ENCODE data around the gene HACD2. TPM values are rescaled to one million over a fixed set of nuclear protein-coding genes. Genes with fewer than 3 reads are reported as not detected.
A peak's percentile ranks its signal among the peaks of the same experiment; 100 is the strongest.

The HACD2 gene
- polyA plus RNA-seq, 3 donors, result 12.9 to 17.1 (median 15.1) TPM

DNA sequence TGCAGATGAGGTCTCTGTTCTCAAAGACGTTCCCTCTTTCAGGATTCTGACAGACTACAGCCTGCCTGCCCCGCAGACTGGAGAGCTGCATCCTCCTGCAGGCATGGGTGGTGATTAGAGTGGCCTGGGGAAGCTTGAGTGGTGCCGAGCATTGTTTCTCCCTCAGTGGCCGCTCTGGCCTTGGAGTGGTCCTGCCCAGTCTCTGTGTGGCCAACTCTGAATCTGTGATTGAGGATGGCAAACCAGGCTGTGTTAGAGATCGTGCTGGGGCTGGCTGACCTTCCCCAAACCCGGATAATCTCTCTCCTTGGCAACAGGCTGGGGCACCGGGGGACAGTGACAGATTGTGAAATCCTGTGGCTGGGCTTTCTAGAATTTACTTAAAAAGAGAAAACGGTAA, 125.0 kb downstream of the HACD2 start:
- Histone ChIP-seq H3K4me2 (replicated peaks; ENCODE audit: extremely low read depth, low read length, poor library complexity, severe bottlenecking) (no peak overlapping the region), H3K27me3 (ENCODE audit: control insufficient read depth in 2 of 2, insufficient read depth in 2 of 2, low read length in 2 of 2) (peaks cover 0 to 2% of the 10 kb centered on the region in 2 donors), H3K9me3 (replicated peaks in 1 of 2; ENCODE audit: control insufficient read depth in 1 of 2, insufficient read depth in 1 of 2, low read length in 2 of 2) (no peaks in the 10 kb centered on the region), H2AFZ (ENCODE audit: insufficient read depth, low read depth, low read length, poor library complexity, severe bottlenecking) (peak overlapping the region; percentile 30), H3K36me3 (replicated peaks in 1 of 2; ENCODE audit: control insufficient read depth in 1 of 2, insufficient read depth in 2 of 2, low read length in 2 of 2) (no peaks in the 10 kb centered on the region), H3K79me2 (ENCODE audit: insufficient read depth, low read length) (no peaks in the 10 kb centered on the region), H3K4me1 (ENCODE audit: control insufficient read depth in 1 of 2, insufficient read depth in 2 of 2, low read length in 2 of 2) (peaks cover 0 to 8% of the 10 kb centered on the region in 2 donors), H3K27ac (ENCODE audit: low read depth in 1 of 2, low read length in 2 of 2) (no peak overlapping the region), H3K4me3 (replicated peaks in 1 of 3; ENCODE audit: low read depth in 2 of 3, low read length in 3 of 3) (no peak overlapping the region), H4K20me1 (ENCODE audit: insufficient read depth, low read length) (no peaks in the 10 kb centered on the region), H3K9ac (ENCODE audit: insufficient read depth, low read length, poor library complexity, severe bottlenecking) (no peak overlapping the region)
- H3K27ac Mint-ChIP-seq, result no peak overlapping the region
- WGBS (ENCODE audit: insufficient coverage), result 33% methylated on average over 3 of the region's 8 CpGs
- DNase-seq, result no peak
- TF ChIP-seq, protein P1, sequence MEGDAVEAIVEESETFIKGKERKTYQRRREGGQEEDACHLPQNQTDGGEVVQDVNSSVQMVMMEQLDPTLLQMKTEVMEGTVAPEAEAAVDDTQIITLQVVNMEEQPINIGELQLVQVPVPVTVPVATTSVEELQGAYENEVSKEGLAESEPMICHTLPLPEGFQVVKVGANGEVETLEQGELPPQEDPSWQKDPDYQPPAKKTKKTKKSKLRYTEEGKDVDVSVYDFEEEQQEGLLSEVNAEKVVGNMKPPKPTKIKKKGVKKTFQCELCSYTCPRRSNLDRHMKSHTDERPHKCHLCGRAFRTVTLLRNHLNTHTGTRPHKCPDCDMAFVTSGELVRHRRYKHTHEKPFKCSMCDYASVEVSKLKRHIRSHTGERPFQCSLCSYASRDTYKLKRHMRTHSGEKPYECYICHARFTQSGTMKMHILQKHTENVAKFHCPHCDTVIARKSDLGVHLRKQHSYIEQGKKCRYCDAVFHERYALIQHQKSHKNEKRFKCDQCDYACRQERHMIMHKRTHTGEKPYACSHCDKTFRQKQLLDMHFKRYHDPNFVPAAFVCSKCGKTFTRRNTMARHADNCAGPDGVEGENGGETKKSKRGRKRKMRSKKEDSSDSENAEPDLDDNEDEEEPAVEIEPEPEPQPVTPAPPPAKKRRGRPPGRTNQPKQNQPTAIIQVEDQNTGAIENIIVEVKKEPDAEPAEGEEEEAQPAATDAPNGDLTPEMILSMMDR (IDR thresholded peaks at IDR 0.05), result no peak
- H3K4me1 Mint-ChIP-seq, result peaks cover 15% of the 10 kb centered on the region
- peaks cover 6 to 20% (median 15%) of the 10 kb centered on the region in 3 donors for H3K27me3 Mint-ChIP-seq (ENCODE audit: low read depth in 3 of 3)
- no peaks in the 10 kb centered on the region for H3K9me3 Mint-ChIP-seq
- H3K4me3 Mint-ChIP-seq, result no peak overlapping the region
- intact Hi-C loops (cut with micrococcal nuclease), result no loop called here
- no peaks in the 10 kb centered on the region for H3K36me3 Mint-ChIP-seq

DNA sequence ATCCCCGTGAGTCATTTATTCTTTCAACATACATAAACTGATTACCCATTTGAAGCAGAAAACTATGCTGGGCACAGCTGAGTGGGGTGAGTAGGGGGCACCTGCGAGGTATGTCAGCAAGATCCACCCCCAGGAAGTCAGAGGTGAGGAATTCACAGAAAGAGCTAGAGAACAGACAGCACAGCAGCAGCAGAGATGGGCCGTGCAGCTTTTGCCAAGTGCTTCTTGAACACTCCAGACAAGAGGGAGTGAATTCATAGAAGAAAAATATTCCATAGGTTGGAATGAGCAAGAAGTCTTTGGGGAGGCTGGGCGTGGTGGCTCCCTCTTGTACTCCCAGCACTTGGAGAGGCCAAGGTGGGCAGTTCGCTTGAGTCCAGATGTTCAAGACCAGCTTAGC, 126.6 kb downstream of the HACD2 start:
- no peak overlapping the region for H3K4me2 ChIP-seq (replicated peaks; ENCODE audit: extremely low read depth, low read length, poor library complexity, severe bottlenecking)
- H3K9me3 ChIP-seq (replicated peaks in 1 of 2; ENCODE audit: control insufficient read depth in 1 of 2, insufficient read depth in 1 of 2, low read length in 2 of 2), result no peaks in the 10 kb centered on the region
- H4K20me1 ChIP-seq (ENCODE audit: insufficient read depth, low read length), result no peaks in the 10 kb centered on the region
- Mint-ChIP-seq H3K36me3 (no peaks in the 10 kb centered on the region), H3K27me3 (ENCODE audit: low read depth in 3 of 3) (peaks cover 13 to 30% (median 27%) of the 10 kb centered on the region in 3 donors), H3K4me3 (no peak overlapping the region), H3K9me3 (no peaks in the 10 kb centered on the region), H3K27ac (no peak overlapping the region), H3K4me1 (peaks cover 15% of the 10 kb centered on the region)
- WGBS (ENCODE audit: insufficient coverage), result 100% methylated on average over 1 of the region's 5 CpGs
- DNase-seq, result no peak
- H3K4me3 ChIP-seq (replicated peaks in 1 of 3; ENCODE audit: low read depth in 2 of 3, low read length in 3 of 3), result no peak overlapping the region
- peaks cover 0 to 8% of the 10 kb centered on the region in 2 donors for H3K4me1 ChIP-seq (ENCODE audit: control insufficient read depth in 1 of 2, insufficient read depth in 2 of 2, low read length in 2 of 2)
- peaks cover 3 to 10% of the 10 kb centered on the region in 2 donors for H3K27me3 ChIP-seq (ENCODE audit: control insufficient read depth in 2 of 2, insufficient read depth in 2 of 2, low read length in 2 of 2)
- H3K79me2 ChIP-seq (ENCODE audit: insufficient read depth, low read length), result no peaks in the 10 kb centered on the region
- H3K9ac ChIP-seq (ENCODE audit: insufficient read depth, low read length, poor library complexity, severe bottlenecking), result no peak overlapping the region
- intact Hi-C loops (cut with micrococcal nuclease), result no loop called here
- no peak overlapping the region for H2AFZ ChIP-seq (ENCODE audit: insufficient read depth, low read depth, low read length, poor library complexity, severe bottlenecking)
- TF ChIP-seq, protein P1 (IDR thresholded peaks at IDR 0.05), result no peak
- H3K36me3 ChIP-seq (replicated peaks in 1 of 2; ENCODE audit: control insufficient read depth in 1 of 2, insufficient read depth in 2 of 2, low read length in 2 of 2), result no peaks in the 10 kb centered on the region
- H3K27ac ChIP-seq (ENCODE audit: low read depth in 1 of 2, low read length in 2 of 2), result no peak overlapping the region

Measured in CD14-positive monocyte (primary cell).